GM18498 (cell line): ENCODE measurements around the gene SLC7A10.
"Not testable (repeated sequence)": the region's sequence is repeated elsewhere in the genome, so short reads cannot be mapped to it uniquely, and the experiment has no call there.

Source experiments
- ATAC-seq: cut with Tn5 transposase; IDR thresholded peaks from one replicate; pipeline ENCODE4 v1.9.1; 2021; ENCODE audit warnings: mild to moderate bottlenecking, moderate library complexity; ENCODE audit not compliant: unreplicated experiment

Gene SLC7A10

GRCh38 chr19:33203529-33203928, 22.1 kb downstream of the SLC7A10 start:
- ATAC-seq, result no peak

DNA sequence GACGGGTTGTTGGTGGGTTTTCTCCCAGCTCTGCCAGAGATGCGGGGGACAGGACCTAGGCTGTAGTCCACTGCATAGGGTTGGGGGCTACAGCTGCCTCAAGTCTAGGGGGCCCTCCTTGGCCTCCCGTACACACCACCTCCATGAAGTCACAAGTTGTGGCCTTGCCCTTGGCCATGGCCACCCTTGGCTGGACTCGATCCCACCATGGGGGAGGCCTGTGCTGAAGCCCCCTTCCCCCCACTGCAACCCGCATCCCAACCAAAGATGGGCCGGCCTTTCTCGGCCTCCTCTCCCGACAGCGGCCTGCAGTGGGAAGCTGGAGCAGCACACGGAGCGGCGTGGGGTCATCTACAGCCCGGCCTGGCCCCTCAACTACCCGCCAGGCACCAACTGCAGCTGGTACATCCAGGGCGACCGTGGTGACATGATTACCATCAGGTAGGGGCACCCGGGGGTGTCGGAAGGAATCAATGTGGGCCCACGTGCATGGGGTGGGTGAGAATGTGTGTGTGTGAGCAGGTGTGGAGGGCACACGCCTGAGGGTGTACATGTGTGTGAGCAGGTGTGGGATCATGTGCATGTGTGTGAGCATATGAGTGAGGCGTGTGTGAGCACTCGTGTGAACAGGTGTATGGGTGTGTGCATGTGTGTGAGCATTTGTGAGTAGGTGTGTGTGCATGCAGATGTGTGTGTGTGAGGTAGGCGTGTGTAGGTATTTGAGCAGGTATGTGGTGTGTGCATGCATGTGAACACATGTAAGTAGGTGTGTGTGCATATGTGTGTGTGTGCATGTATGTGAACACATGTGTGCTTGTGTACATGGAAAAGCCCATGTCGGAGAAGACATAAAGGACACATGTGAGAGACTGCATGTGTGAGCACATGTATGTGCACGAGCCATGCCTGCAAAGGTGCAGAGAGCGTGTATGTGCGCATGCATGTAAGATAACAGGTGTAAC, 22.8 kb downstream of the SLC7A10 start:
- ATAC-seq, result no peak

GRCh38 chr19:33201886-33202545, 23.6 kb downstream of the SLC7A10 start:
- no peak for ATAC-seq

DNA sequence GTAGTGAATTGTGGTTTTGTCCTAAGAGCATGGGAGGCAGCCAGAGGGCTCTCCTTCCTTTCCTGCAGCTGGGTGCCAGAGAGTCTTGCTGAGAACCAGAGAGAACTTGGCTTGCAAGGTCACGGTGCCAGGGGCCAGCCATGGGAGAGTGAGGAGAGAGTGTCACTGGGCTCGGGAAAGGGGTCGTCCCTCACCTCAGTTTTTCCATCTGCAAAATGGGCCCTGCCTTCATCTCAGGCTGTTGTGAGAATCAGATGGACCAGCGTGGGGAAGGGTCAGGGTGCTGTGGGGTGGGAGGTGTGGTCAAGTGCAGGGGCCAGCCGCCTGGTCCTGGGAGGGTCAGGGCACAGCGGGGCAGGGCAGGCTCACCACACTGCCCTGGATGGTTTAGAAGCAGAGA, 24.2 kb downstream of the SLC7A10 start:
- no peak for ATAC-seq

DNA sequence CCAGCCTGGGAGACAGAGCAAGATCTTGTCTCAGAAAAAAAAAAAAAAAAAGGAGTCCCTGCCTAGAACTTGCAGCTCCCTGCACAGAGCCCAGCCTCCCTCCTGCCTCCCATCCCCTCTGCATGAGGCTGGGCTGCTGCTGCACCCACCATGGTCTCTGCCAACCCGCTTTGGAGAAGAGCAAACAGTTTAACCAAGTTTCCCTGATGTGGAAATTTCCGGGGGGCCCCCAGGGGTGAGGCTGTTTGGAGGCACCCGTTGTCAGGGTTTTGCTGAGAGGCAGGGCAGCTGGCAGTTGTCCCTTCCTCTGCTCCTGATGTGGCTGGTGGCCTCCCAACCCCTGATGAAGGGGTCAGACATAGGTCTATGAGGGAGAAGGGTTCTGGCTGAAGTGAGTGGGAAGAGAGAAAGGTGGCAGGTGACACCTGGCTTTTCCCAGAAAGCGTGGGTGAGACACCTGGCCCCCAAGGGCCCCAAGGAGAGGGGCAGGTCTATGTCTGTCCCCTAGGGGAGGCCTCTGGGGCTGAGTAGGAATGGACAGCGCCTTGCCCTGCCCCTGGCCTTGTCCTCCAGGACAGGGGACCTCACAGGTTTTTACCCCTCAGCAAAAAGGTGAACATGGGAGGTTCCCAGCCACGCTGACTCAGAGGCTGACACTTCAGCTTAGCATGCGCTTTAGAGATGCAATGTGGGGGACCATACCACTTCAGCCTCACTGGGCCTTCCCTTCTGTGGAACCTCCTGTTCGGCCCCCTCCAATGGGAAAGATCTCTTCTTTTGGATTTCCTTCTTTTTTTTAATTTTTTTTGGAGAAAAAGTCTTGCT, 26.0 kb downstream of the SLC7A10 start:
- ATAC-seq, result no peak

DNA sequence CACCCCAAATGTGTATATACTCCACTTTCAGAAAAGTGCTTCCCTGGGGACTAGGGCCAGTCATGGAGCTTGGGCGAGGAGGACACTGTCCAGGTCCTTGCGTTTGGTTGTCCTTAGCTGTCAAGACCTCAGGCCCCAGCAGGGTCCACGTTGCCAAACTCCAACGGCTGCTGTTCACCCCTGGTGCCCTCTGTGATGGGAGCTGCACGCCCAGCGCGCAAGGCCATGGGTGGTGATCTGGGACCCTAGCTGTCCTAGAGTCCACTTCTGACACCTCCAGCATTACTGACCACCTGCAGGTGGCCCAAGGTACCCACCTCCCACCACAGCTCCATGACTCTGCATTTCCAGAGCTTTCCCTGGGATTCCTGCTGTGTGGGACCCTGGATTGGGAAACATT, 27.5 kb downstream of the SLC7A10 start:
- no peak for ATAC-seq

DNA sequence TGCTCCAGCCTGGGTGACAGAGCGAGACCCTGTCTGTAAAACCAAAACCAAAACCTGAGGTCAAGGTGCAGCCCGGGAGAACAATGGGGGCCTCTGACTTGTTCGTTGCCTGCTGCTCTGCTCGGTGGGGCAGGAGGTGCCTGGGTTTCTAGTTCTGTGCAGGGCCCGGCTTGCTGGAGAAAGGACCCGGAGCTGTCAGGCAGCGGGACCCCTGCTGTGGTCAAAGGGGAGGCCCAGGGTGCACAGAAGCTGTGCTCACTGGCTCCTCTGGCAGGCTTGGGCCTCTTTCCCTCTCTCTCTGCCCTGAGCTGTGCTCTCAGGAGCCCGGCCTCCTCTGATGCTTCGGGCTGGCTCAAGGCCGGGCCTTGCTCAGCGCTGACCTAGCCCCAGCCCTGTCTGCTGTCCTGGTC, 28.1 kb downstream of the SLC7A10 start:
- ATAC-seq, result no peak

GRCh38 chr19:33196446-33197193, 29.0 kb downstream of the SLC7A10 start:
- no peak for ATAC-seq

DNA sequence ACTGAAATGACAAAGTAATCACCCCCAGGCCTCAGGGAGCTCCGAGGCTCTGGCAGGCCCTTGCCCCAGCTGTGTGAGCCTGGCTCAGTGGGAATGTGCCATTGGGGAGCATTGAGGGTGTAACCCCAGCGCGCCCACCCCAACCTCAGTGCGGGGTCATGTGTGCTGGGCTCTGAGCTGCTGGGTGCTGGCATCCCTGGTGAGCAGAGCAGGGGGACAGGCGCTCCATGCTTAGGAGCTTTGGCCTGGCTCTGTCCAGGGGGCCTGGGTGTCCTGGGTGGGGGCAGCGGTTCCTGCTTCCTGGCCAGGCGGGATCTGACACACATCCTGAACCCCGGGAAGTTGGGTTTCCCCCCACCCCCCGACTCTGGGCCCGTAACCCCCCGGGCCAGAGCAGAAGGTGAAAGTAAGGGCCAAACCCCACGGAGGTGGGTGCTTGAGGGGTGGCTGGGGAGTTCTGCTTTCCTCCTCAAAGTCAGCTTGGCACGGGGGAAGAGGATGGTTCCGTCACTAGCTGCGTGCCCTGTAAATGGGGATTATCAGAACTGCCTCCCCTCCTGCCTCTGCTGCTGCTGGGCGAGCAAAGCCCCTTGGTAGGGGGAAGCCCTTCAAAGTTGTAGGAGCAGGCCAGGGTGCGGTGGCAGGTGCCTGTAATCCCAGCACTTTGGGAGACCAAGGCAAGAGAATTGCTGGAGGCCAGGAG, 29.9 kb downstream of the SLC7A10 start:
- no peak for ATAC-seq

- ATAC-seq, result no peak
These were observed 30.6 kb downstream of the SLC7A10 start for GRCh38 chr19:33194886-33195644.

- no peak for ATAC-seq
These were observed 31.1 kb downstream of the SLC7A10 start for GRCh38 chr19:33194532-33194885.

DNA sequence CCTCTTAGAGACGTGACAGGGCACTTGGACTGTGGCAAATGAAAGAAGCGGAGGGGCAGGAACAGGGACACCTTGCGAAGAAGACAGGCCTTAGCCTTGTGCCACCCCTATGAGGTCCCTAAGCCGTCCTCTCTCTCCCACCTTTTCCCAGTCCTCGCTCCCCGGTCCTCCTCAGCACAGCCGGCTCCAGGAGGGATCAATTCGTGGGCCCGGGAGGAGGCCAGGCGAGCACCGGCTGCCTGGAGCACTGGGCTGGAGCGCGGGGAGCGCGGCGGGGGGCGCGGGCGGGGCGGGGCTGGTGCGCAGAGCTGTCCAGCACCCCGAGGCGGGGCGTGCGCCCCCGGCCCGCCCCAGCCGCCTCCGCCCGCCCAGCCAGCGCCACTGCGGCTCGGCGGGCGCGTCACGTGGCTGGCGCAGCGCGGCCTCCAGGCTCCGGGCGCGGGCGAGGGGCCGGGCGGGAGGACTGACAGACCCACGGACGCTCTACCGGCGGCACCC, 31.7 kb downstream of the SLC7A10 start, which contains the start of gene LRP3:
Gene LRP3, plus strand, starts transcription at position 466 of the 498 bp plus-strand sequence. CDS start 456 bp downstream, outside the sequence.
- ATAC-seq, result no peak

DNA sequence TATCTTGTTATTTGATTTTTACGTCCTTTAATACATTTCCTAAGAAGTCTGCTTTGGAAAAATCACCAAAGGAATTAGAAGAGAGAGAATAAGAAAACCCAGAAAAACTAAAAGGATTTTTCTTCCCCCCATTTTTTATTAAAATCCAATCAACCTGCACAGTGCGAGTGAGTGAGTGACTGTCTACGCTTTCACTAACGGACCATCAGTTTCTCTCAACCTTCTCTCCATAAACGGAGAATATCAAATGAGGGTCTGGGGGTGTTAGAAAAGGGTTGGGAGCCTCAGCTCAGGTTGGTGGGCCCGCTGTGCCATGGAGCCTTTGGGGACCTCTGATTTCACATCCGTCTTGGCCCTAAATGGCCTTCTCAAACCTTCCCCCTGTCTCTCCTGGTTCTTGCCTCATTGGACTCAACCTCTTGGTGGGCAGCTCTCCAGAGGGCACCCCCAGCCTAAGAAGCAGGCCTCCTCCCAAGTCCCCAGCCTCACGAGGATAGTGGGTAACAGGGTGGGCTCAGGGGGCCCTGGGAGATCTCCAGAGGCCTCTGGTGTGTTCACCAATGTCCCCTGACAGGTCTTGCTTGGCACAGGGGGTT, 32.3 kb downstream of the SLC7A10 start:
- ATAC-seq, result no peak

GRCh38 chr19:33192010-33192409, 33.6 kb downstream of the SLC7A10 start:
- ATAC-seq, result no peak

GRCh38 chr19:33191501-33191900, 34.1 kb downstream of the SLC7A10 start:
- no peak for ATAC-seq

DNA sequence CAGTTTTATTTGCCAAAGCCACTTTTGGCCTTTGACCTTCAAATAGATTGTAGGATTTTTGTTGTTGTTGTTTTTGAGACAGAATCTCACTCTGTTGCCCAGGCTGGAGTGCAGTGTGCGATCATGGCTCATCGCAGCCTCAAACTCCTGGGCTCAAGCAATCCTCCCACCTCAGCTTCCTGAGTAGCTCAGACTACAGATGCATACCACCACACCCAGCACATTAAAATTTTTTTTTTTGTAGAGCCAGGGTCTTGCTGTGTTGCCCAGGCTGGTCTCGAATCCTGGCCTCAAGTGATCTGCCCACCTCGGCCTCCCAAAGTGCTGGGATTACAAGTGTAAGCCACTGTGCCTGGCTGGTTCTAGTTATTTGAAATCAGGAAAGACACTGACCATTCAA, 34.6 kb downstream of the SLC7A10 start:
- ATAC-seq, result not testable (repeated sequence)

- ATAC-seq, result no peak
These were observed 36.2 kb downstream of the SLC7A10 start for GRCh38 chr19:33189453-33189852.

GRCh38 chr19:33187183-33187540, 38.5 kb downstream of the SLC7A10 start:
- no peak for ATAC-seq
